ENCODE measurements around the gene KIF19. TPM values are rescaled to one million over a fixed set of nuclear protein-coding genes. Genes with fewer than 3 reads are reported as not detected.

KIF19 gene
- total RNA-seq, 1 experiment from 2014 or later: not detected

Other genes with a start within 250 kb of the KIF19 start
- 2,345 and 2,950 TPM in 2 replicates for gene RPL38, start 122.5 kb upstream of the KIF19 start, total RNA-seq (2014; rRNA removed; shearing (Covaris generic))
- gene TTYH2, start 112.7 kb upstream of the KIF19 start, total RNA-seq (2014; rRNA removed; shearing (Covaris generic)): 0.40 and 1.3 TPM in 2 replicates
- gene DNAI2, start 52.0 kb upstream of the KIF19 start, total RNA-seq (2014; rRNA removed; shearing (Covaris generic)): not detected in 2 replicates
- gene BTBD17, start 35.6 kb downstream of the KIF19 start, total RNA-seq (2014; rRNA removed; shearing (Covaris generic)): not detected in 2 replicates
- gene GPR142, start 41.3 kb downstream of the KIF19 start, total RNA-seq (2014; rRNA removed; shearing (Covaris generic)): not detected in 2 replicates
- gene GPRC5C, start 105.9 kb downstream of the KIF19 start, total RNA-seq (2014; rRNA removed; shearing (Covaris generic)): not detected in 2 replicates
- gene CD300A, start 140.4 kb downstream of the KIF19 start, total RNA-seq (2014; rRNA removed; shearing (Covaris generic)): not detected in 2 replicates
- gene CD300LB, start 205.2 kb downstream of the KIF19 start, total RNA-seq (2014; rRNA removed; shearing (Covaris generic)): not detected in 2 replicates
- 0.17 and 0.90 TPM in 2 replicates for gene CD300C, start 219.9 kb downstream of the KIF19 start, total RNA-seq (2014; rRNA removed; shearing (Covaris generic))
- gene CD300H, start 241.3 kb downstream of the KIF19 start, total RNA-seq (2014; rRNA removed; shearing (Covaris generic)): not detected in 2 replicates

Data from HT1080 (cell line).